GM21447 (cell line): ENCODE measurements around the gene WNT4.

Source experiments
- ATAC-seq: cut with Tn5 transposase; IDR thresholded peaks from one replicate; pipeline ENCODE4 v1.9.1; 2021; ENCODE audit not compliant: unreplicated experiment

The WNT4 gene

DNA sequence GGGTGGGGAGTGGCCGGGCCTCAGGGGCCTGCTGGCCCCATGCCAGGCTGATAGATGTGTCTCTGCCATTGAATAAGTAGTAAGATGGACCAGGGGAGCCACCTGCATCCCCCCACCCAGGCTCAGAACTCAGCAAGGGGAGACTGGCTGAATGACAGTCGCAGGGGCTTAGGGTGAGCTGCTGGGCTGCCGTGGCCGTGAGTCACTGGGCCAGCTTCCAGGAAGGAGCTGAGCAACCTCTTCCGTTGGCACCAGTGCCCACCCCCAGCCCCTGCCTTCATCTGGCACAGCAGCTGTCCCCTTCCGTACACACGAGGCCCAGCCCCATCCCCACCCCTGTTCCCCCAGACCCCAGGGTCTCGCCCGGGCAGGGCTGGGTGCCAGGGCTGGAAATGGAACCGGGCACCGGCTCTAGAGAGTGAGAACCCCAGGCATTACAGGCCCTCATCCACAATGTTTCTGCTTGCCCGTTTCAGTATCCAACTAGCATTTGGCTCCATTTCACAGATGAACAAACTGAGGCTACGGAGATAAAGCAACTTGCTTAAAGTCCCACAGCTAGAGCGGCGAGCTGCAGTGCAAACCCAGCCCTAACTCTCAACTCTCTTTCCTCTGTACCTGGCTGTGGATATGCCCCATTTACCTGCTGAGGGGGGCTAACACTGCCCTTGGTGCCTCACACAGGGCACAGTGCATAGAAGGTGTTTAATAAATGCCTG is 10.2 kb downstream of the WNT4 start:
- ATAC-seq: no peak

GRCh38 chr1:22131875-22132486 is 10.9 kb downstream of the WNT4 start:
- no peak for ATAC-seq

- no peak for ATAC-seq
Observed at GRCh38 chr1:22131062-22131461, 11.8 kb downstream of the WNT4 start.

DNA sequence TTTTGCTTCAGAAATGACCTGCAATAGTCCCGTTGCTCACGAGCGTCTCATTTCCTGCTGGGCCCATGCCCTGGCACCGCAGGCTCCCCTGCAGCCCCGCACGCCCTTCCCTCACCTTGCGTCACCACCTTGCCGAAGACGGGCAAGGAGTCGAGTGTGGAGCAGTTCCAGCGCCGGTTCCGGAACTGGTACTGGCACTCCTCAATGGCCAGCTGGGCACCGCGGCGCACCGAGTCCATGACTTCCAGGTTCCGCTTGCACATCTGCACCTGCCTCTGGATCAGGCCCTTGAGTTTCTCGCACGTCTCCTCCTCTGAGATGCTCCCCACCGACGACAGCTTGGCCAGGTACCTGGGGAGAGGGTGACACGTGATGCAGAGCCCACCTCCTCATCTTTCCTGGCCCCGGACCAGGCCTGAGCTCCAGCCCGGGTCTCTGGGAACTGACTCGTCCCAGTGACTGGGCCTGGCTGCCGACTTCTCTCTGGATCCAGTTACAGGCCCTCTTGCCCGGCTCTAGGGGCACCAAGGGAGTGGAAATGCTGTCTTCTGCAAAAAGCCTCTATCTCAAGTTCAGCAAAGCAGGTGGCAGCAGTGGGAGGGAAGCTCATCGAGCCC is 13.3 kb downstream of the WNT4 start:
- ATAC-seq: no peak

DNA sequence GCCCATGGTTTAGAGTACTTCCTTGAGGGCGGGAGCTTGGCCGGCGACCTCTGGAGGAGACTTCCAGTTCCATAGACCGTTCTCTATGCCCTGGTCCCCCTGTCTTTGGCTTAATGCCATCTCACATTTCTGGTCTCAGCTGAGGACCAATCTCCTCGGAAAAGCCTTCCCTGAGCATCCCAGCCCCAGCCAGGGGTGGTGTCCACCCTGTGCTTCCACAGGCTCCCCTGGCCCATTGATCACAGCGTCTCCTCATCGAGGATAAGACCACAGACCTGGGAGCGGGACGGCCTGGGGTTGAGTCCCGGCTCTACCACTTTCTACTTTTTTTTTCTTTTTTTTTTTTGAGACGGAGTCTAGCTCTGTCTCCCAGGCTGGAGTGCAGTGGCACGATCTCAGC is 14.5 kb downstream of the WNT4 start:
- no peak for ATAC-seq

DNA sequence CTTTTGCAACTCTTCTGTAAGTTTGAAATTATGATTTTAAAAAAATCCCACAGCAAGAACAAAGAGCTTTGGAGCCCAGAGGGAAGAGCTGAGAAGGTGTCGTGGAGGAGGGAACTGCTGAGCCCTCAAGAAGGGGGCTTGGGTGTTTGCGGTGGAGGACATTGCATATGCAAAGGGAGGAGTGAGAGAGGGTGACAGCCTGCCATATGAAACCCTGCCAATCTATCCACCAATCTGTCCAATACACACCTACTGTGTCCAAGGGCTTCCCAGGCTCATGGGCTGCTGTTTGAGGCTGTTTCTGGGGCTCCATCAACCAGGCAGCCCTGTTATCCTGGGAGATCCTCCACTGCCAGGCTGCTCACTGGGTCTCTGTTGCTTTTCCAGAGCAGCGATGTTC is 15.2 kb downstream of the WNT4 start:
- no peak for ATAC-seq

DNA sequence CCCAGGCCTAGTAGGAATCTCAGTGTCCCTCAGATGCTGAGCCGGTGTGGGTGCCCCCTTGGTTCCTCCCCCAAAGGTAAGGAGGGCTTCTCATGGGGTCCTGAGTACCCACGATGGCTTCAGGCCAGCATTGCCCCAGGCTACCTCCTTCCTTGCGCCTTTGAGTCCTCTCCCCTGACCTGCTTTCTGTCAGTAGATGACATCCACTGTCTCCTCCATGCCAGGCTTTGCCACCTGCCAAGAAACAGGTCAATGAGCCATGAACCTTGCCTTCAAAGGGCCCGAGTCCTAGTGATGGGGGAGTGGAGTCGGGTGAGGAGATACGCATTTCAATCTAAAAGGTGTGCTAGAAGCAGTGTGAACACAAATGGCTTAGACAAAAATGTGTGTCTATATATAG is 15.6 kb downstream of the WNT4 start:
- ATAC-seq: no peak

DNA sequence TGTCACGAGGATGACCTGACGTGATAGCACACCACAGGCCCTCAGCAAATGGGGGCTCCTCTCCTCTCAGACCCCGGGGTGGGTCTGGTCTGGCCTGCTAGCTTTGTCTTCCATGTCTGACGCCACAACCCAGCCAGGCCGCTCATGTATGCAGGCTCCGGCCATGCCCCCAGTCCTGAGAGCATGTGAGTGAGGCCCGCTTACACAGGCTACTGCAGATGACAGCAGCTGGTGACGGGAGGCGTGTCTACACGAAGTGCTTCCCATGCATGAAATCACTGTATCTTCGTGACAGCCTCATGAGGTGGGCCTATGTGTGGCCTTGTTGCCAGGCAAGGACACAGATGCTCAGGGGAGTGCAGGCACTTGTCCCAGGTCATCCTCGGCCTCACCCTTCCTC is 16.4 kb downstream of the WNT4 start:
- no peak for ATAC-seq

- no peak for ATAC-seq
Observed at GRCh38 chr1:22124592-22125229, 18.2 kb downstream of the WNT4 start.

- ATAC-seq: no peak
Observed at GRCh38 chr1:22123901-22124404, 18.9 kb downstream of the WNT4 start.

DNA sequence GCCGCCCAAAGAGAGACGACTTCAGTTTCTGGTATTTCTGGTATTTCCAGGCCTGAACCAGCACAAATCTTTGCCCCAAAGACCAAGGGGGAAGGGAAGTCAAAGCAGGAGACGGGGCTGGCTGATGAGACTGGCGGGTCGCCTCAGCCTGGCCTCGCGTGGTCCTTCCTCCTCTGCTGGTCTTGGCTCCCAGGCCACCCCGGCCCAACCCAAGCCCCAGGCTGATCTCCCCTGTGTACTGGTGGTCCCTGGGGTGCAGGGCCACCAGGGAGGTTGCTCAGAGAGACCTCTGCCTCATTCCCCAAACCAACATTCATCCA is 19.9 kb downstream of the WNT4 start:
- ATAC-seq: no peak

DNA sequence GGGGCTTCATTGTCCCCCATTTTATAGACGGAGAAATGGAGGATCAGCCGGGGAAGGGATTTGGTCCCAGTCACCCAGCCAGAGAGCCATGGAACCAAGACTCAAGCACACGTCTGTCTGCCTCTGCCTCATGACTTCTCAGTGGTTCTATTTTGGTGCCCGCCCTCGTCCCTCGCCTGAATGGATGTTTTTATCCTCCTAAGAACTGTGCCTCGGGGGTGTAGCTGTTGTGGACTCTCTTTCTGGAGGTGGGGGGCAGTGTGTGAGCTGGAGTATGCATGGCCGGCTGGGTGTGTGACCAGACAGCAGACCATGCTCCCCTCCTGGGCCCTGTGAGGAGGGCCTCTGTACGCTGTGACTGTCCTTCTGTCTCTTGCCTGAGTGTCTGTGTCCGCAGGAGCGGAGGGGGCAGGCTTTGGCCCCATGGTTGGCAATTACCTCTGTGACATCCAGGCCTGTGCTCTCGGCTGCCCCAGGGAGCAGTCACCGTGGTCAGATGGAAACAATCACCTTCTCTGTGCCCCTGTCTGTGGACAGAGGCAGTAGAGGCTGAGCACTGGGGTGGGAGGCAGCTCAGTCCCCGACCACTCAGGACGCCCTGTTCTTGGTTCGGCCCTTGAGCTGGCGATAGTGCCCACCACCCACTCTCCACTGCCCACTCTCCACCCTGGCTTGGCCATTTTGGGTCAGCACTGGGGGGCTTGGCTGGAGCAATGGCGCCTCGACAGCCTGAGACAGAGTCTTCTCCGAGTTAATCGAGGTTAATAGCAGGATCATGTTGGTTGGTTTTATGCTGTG is 20.4 kb downstream of the WNT4 start:
- ATAC-seq: no peak

DNA sequence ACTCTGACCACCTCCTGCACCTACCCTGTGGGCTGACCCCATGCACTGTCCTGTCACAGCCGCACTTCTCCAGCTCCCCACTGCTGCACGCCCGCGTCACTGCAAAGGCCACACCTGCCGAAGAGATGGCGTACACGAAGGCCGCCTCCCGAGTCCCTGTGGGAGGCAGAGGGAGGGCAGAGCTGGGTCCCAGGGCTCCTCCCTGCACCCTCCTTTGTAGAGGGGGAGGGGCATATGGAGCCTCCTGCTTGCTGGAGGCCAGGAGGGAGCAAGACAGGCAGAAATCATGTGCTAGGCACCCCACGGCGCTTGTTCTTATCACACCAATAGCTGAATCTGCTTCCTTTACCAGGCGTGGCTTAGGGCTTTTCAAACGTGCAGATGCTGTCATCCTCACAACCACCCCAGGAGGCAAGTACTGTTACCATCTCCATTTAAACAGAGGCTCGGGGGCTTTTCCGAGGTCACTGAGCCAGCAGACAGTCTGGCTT is 21.4 kb downstream of the WNT4 start:
- ATAC-seq: no peak

- ATAC-seq: no peak
Observed at GRCh38 chr1:22120469-22120790, 22.5 kb downstream of the WNT4 start.

DNA sequence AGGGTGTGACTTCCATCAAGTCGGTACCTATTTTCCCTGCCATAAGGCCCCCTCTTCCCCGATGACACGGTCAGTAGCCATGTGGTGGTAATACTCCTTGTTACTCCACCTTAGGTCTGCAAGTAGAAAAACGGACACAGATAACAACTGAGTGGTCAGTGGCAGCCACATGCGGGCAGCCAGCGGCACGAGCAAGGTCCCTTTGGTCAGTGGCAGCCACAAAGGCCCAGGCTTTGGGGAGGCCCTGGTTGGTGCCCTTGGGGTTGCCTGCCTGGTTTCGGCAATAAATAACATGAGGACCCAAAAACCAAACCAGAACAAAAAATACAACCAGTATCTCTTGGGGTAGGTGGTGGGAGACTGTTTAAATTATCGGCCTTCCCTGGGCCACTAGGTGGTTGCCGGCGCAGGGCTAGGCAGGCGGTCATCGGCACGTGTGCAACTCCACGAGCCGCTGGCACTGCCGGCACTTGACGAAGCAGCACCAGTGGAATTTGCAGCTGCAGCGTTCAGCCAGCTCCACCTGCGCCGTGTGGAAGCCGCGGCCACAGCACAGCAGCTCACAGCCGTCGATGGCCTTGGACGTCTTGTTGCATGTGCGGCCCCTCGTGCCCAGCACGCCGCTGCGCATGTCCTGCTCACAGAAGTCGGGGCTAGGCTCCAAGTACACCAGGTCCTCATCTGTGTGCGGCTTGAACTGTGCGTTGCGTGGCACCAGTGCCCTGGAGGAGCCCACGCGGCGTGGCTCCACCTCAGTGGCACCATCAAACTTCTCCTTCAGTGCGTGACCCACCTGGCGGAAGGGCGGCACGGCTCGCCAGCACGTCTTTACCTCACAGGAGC is 23.1 kb downstream of the WNT4 start:
- ATAC-seq: no peak

- ATAC-seq: no peak
Observed at GRCh38 chr1:22118291-22118992, 24.5 kb downstream of the WNT4 start.

- ATAC-seq: no peak
Observed at GRCh38 chr1:22117851-22118250, 25.0 kb downstream of the WNT4 start.

- ATAC-seq: no peak
Observed at GRCh38 chr1:22117238-22117637, 25.7 kb downstream of the WNT4 start.

GRCh38 chr1:22115286-22115685 is 27.6 kb downstream of the WNT4 start:
- no peak for ATAC-seq
